Fibroblast of pulmonary artery (primary cell): Measurements from ENCODE around the gene ICE1.
"Not testable (repeated sequence)": the region's sequence is repeated elsewhere in the genome, so short reads cannot be mapped to it uniquely, and the experiment has no call there.

Source experiments
- DNase-seq: peaks from one replicate; pipeline ENCODE4 v3.0.0-alpha.2; 2010; ENCODE audit warnings: low read depth
- H3K4me3 ChIP-seq: replicated peaks from 2 replicates; pipeline ENCODE4 v1.5.1; 2011; ENCODE audit warnings: low read depth, mild to moderate bottlenecking, control low read depth, low read length, moderate library complexity
- CTCF ChIP-seq: IDR thresholded peaks from 2 replicates; pipeline ENCODE4 v1.5.1; 2011; ENCODE audit warnings: mild to moderate bottlenecking, control low read depth, low read length, inconsistent platforms; ENCODE audit errors: missing control alignments

ICE1 gene

GRCh38 chr5:5487585-5488360 lies 65.3 kb downstream of the ICE1 start:
- no peak for TF ChIP-seq CTCF
- no peak for DNase-seq
- H3K4me3 ChIP-seq: no peak overlapping the region

GRCh38 chr5:5490774-5491347 lies 68.4 kb downstream of the ICE1 start:
- no peak overlapping the region for H3K4me3 ChIP-seq
- no peak for TF ChIP-seq CTCF
- no peak for DNase-seq

- peak; percentile 79 for TF ChIP-seq CTCF
- DNase-seq: peak; percentile 73
These were observed 69.8 kb downstream of the ICE1 start for GRCh38 chr5:5492087-5492933.

DNA sequence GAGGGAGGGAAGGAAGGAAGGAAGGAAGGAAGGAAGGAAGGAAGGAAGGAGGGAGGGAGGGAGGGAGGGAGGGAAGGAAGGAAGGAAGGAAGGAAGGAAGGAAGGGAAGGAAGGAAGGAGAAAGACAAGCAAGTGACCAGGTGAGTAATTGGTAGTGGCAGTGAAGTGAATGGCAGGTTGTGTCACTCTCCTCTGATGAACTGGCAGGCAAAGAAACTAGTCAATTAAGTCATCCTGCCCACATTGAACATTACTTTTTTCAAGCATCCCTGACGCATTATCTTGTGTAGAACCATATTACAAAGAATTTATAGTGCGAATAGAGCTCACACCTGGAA lies 70.4 kb downstream of the ICE1 start:
- DNase-seq, H3K4me3 ChIP-seq: not testable (repeated sequence)

More at GRCh38 chr5:5492087-5492933, 69.8 kb downstream of the ICE1 start:
- H3K4me3 ChIP-seq: no peak overlapping the region

GRCh38 chr5:5494489-5495402 lies 72.3 kb downstream of the ICE1 start:
- H3K4me3 ChIP-seq: peak overlapping the region; percentile 16
- DNase-seq: peak; percentile 54
- no peak for TF ChIP-seq CTCF

- TF ChIP-seq CTCF: peak; percentile 72
- H3K4me3 ChIP-seq: no peak overlapping the region
- peak; percentile 67 for DNase-seq
These were observed 74.8 kb downstream of the ICE1 start for GRCh38 chr5:5497152-5497788.
